Measurements from ENCODE around the gene CRY1. TPM values are rescaled to one million over a fixed set of nuclear protein-coding genes. Genes with fewer than 3 reads are reported as not detected.
A peak's percentile ranks its signal among the peaks of the same experiment; 100 is the strongest.

CRY1 gene
- polyA plus RNA-seq, 2 of the 4 experiments (the other 2 are of a cell fraction): 15.8 to 26.1 TPM

DNA sequence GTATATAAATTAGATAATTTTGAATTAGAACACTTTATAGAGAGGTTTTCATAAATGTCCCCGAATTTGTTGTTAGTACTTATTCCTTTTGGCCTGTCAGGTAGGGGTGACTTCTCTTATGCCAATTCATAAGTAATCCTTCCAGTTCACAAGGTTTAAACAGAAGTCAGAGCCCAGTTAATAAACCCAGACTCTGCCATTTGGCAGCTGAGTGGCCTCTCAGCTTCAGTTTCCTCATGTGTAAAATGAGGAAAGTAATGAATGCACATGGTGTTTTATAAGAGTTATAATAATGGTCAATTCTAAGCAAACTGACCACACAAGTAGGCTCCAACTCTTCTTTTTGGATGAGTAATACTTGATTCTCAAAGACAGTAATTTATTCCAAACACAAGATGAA, 116.7 kb downstream of the CRY1 start (continued):
- TF ChIP-seq HMGXB4 (CRISPR knock-in tag; IDR thresholded peaks at IDR 0.05; ENCODE audit: borderline replicate concordance): no peak

- CTCF ChIA-PET: interaction anchor here (0.8 to 1.0 kb wide), 2 partner anchors 18 to 20 kb away, joined by 3 to 4 read pairs; partner anchors contain the start of gene TMEM263
- 88% methylated on average over 3 of the region's 3 CpGs for WGBS (ENCODE audit: missing lambda C conversion rate)
- no peak for TF ChIP-seq MYC (IDR thresholded peaks at IDR 0.05; ENCODE audit: borderline replicate concordance, low read length)
- no peak for TF ChIP-seq CHD2 (IDR thresholded peaks at IDR 0.05; ENCODE audit: low read length, partially characterized antibody)
- no peak for TF ChIP-seq ZC3H11A (IDR thresholded peaks at IDR 0.05)
- TF ChIP-seq KDM1A (IDR thresholded peaks at IDR 0.05; ENCODE audit: low read depth): no peak
- TF ChIP-seq RFX5 (IDR thresholded peaks at IDR 0.05): no peak
- TF ChIP-seq PHF8 (IDR thresholded peaks at IDR 0.05; ENCODE audit: borderline replicate concordance, low read depth): no peak
- TF ChIP-seq NFE2L2 (conservative IDR thresholded peaks at IDR 0.05; ENCODE audit: low read length): no peak
- no peak for TF ChIP-seq TFCP2L1 (CRISPR knock-in tag; IDR thresholded peaks at IDR 0.05)
- TF ChIP-seq KDM5A (IDR thresholded peaks at IDR 0.05): no peak
- TF ChIP-seq BCL3 (IDR thresholded peaks at IDR 0.05): no peak
- no peak for TF ChIP-seq ATOH8 (CRISPR knock-in tag; IDR thresholded peaks at IDR 0.05; ENCODE audit: low read depth)
- no peak for TF ChIP-seq TP53 (CRISPR knock-in tag; IDR thresholded peaks at IDR 0.05)
- TF ChIP-seq FOSL2 (IDR thresholded peaks at IDR 0.05): no peak
- no peak for TF ChIP-seq FOSL2 (CRISPR knock-in tag; IDR thresholded peaks at IDR 0.05)
- no peak for TF ChIP-seq CBX8 (IDR thresholded peaks at IDR 0.05)
- no peak for TF ChIP-seq SMC3 (IDR thresholded peaks at IDR 0.05)
- TF ChIP-seq POLR2AphosphoS2 (conservative IDR thresholded peaks at IDR 0.05; ENCODE audit: low read length): no peak
- TF ChIP-seq ZSCAN20 (CRISPR knock-in tag; IDR thresholded peaks at IDR 0.05): no peak
- TF ChIP-seq ZNF302 (CRISPR knock-in tag; IDR thresholded peaks at IDR 0.05): no peak
- no peak for TF ChIP-seq MAZ (IDR thresholded peaks at IDR 0.05; ENCODE audit: borderline replicate concordance, low read depth, low read length)
- no peak for TF ChIP-seq HDAC2 (IDR thresholded peaks at IDR 0.05)
- Histone ChIP-seq H3K4me1 (peaks cover 25% of the 10 kb centered on the region), H3K4me2 (peak overlapping the region; percentile 35), H3K4me3 (no peak overlapping the region), H3K9me3 (no peaks in the 10 kb centered on the region), H3K27ac (no peak overlapping the region)
- DNase-seq (ENCODE audit: low read depth in 1 of 2, low spot score in 1 of 2): no peak
- FAIRE-seq: no peak
- POLR2A ChIA-PET: interaction anchor here (3.2 kb wide), 1 partner anchor 11 kb away, joined by 12 read pairs; the partner anchor contains the start of gene MTERF2
- ATAC-seq: peak; percentile 35 to 37; a peak in 4 of 6 replicates
Observed at GRCh38 chr12:106975993-106976658, 117.2 kb downstream of the CRY1 start.

DNA sequence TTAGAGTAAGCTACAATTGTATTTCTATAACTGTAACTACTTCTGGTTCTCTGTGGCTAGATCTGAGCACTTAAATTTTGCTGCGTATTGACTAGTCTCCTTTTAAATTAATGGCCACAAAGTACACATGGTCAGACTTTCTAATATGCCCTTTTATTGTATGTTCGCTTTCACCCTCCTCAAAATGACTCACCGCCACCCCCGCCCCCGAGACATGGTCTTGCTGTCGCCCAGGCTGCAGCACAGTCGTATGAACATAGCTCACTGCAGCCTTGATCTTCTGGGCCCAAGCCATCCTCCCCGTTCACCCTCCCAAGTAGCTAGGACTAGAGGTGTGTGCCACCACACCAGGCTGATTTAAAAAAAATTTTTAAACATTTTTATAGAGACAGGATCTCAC, 118.3 kb downstream of the CRY1 start:
- CTCF ChIA-PET: no interaction called here
- Histone ChIP-seq H3K9me3 (no peaks in the 10 kb centered on the region), H3K4me2 (no peak overlapping the region), H3K4me3 (no peak overlapping the region), H3K4me1 (peaks cover 25% of the 10 kb centered on the region), H3K27ac (no peak overlapping the region)
- no peak for TF ChIP-seq HEYL (CRISPR knock-in tag; IDR thresholded peaks at IDR 0.05)
- TF ChIP-seq HOXB5 (CRISPR knock-in tag; IDR thresholded peaks at IDR 0.05): no peak
- no peak for TF ChIP-seq BHLHE40 (IDR thresholded peaks at IDR 0.05; ENCODE audit: low read depth, low read length)
- TF ChIP-seq EP300 (IDR thresholded peaks at IDR 0.05): no peak
- TF ChIP-seq RNF2 (IDR thresholded peaks at IDR 0.05; ENCODE audit: borderline replicate concordance, low read depth): no peak
- no peak for TF ChIP-seq MYC (IDR thresholded peaks at IDR 0.05; ENCODE audit: borderline replicate concordance, low read length)
- TF ChIP-seq CBX2 (IDR thresholded peaks at IDR 0.05; ENCODE audit: borderline replicate concordance, low read depth): no peak
- TF ChIP-seq FOSL2 (IDR thresholded peaks at IDR 0.05): no peak
- TF ChIP-seq FOSL2 (CRISPR knock-in tag; IDR thresholded peaks at IDR 0.05): no peak
- no peak for TF ChIP-seq KDM1A (IDR thresholded peaks at IDR 0.05; ENCODE audit: low read depth)
- WGBS (ENCODE audit: missing lambda C conversion rate): 92% methylated on average over 8 of the region's 8 CpGs
- POLR2A ChIA-PET: interaction anchor here (1.3 kb wide), 1 partner anchor 20 kb away, joined by 3 read pairs; the partner anchor contains the start of gene TMEM263
- ATAC-seq: no peak
- no peak for DNase-seq (ENCODE audit: low read depth in 1 of 2, low spot score in 1 of 2)
- no peak for FAIRE-seq
